H9 (cell line): Measurements from ENCODE around the gene C16orf90. TPM values are rescaled to one million over a fixed set of nuclear protein-coding genes. Genes with fewer than 3 reads are reported as not detected.

Experiments used
- DNase-seq: peaks from one replicate; pipeline ENCODE4 v3.0.0-alpha.2; 2017
- H2AFZ ChIP-seq: one replicate; pipeline ENCODE4 v1.6.1; 2013; ENCODE audit warnings: mild to moderate bottlenecking, low read length, control low read depth, moderate library complexity
- H2AK5ac ChIP-seq: 2 replicates; pipeline ENCODE4 v1.6.1; 2013; ENCODE audit warnings: low read length, control low read depth, mixed read lengths; ENCODE audit not compliant: insufficient read length
- H2BK120ac ChIP-seq: one replicate; pipeline ENCODE4 v1.6.1; 2013; ENCODE audit warnings: low read depth, mild to moderate bottlenecking, low read length, control low read depth, inconsistent platforms; ENCODE audit not compliant: poor library complexity, severe bottlenecking
- H2BK12ac ChIP-seq: 2 replicates; pipeline ENCODE4 v1.6.1; 2013; ENCODE audit warnings: low read length, control low read depth, mixed read lengths, low read depth; ENCODE audit not compliant: insufficient read length
- H2BK15ac ChIP-seq: 2 replicates; pipeline ENCODE4 v1.6.1; 2013; ENCODE audit warnings: low read depth, low read length, control low read depth
- H2BK20ac ChIP-seq: one replicate; pipeline ENCODE4 v1.6.1; 2013; ENCODE audit warnings: low read depth, mild to moderate bottlenecking, low read length, control low read depth, inconsistent platforms; ENCODE audit not compliant: poor library complexity, severe bottlenecking
- H2BK5ac ChIP-seq: 2 replicates; pipeline ENCODE4 v1.6.1; 2013; ENCODE audit warnings: low read length, control low read depth, mixed read lengths; ENCODE audit not compliant: insufficient read length
- H3K14ac ChIP-seq: 2 replicates; pipeline ENCODE4 v1.6.1; 2013; ENCODE audit warnings: low read length, control low read depth; ENCODE audit not compliant: insufficient read depth
- H3K18ac ChIP-seq: 2 replicates; pipeline ENCODE4 v1.6.1; 2013; ENCODE audit warnings: low read depth, mild to moderate bottlenecking, mixed read lengths, low read length, control low read depth; ENCODE audit not compliant: insufficient read length
- H3K23ac ChIP-seq: 2 replicates; pipeline ENCODE4 v1.6.1; 2013; ENCODE audit warnings: low read length, control low read depth, mixed read lengths, low read depth; ENCODE audit not compliant: insufficient read length
- H3K23me2 ChIP-seq: 2 replicates; pipeline ENCODE4 v1.6.1; 2013; ENCODE audit warnings: low read depth, mild to moderate bottlenecking, mixed read lengths, low read length, control low read depth; ENCODE audit not compliant: insufficient read length, poor library complexity, severe bottlenecking
- H3K27ac ChIP-seq: 2 replicates; pipeline ENCODE4 v1.5.1; 2013; ENCODE audit warnings: low read length, control low read depth, mixed read lengths, low read depth; ENCODE audit not compliant: insufficient read length
- H3K27me3 ChIP-seq: 2 replicates; pipeline ENCODE4 v1.6.1; 2013; ENCODE audit warnings: low read length, control low read depth, inconsistent platforms; ENCODE audit not compliant: insufficient read depth
- H3K4ac ChIP-seq: 2 replicates; pipeline ENCODE4 v1.6.1; 2013; ENCODE audit warnings: low read depth, mild to moderate bottlenecking, control low read depth, inconsistent platforms, low read length, moderate library complexity
- H3K4me1 ChIP-seq: 2 replicates; pipeline ENCODE4 v1.6.1; 2013; ENCODE audit warnings: low read length, control low read depth, inconsistent platforms; ENCODE audit not compliant: insufficient read depth
- H3K4me2 ChIP-seq: 2 replicates; pipeline ENCODE4 v1.6.1; 2013; ENCODE audit warnings: low read length, control low read depth, mixed read lengths; ENCODE audit not compliant: insufficient read length, insufficient read depth
- H3K56ac ChIP-seq: 2 replicates; pipeline ENCODE4 v1.6.1; 2013; ENCODE audit warnings: low read depth, mild to moderate bottlenecking, mixed read lengths, low read length, control low read depth; ENCODE audit not compliant: insufficient read length
- H3K79me1 ChIP-seq: 2 replicates; pipeline ENCODE4 v1.6.1; 2013; ENCODE audit warnings: low read depth, mild to moderate bottlenecking, moderate library complexity, low read length, control low read depth, inconsistent platforms; ENCODE audit not compliant: insufficient read depth, poor library complexity, severe bottlenecking
- H3K79me2 ChIP-seq: 2 replicates; pipeline ENCODE4 v1.6.1; 2013; ENCODE audit warnings: low read length, control low read depth, inconsistent platforms; ENCODE audit not compliant: insufficient read depth
- H3K9ac ChIP-seq: 2 replicates; pipeline ENCODE4 v1.6.1; 2013; ENCODE audit warnings: low read length, control low read depth, mixed read lengths; ENCODE audit not compliant: insufficient read length; ENCODE audit errors: extremely low read depth
- H3K9me3 ChIP-seq: one replicate; pipeline ENCODE4 v1.6.1; 2013; ENCODE audit warnings: low read depth, low read length, inconsistent platforms; ENCODE audit not compliant: control insufficient read depth
- H3T11ph ChIP-seq: one replicate; pipeline ENCODE4 v1.6.1; 2013; ENCODE audit warnings: mild to moderate bottlenecking, low read length, control low read depth, inconsistent platforms
- H4K20me1 ChIP-seq: one replicate; pipeline ENCODE4 v1.6.1; 2013; ENCODE audit not compliant: control insufficient read depth, insufficient read length, insufficient read depth
- H4K5ac ChIP-seq: 2 replicates; pipeline ENCODE4 v1.6.1; 2013; ENCODE audit warnings: low read depth, mild to moderate bottlenecking, mixed read lengths, low read length, control low read depth; ENCODE audit not compliant: insufficient read length
- H4K8ac ChIP-seq: replicated peaks from 2 replicates; pipeline ENCODE4 v1.6.1; 2013; ENCODE audit warnings: low read length, control low read depth, mixed read lengths, low read depth; ENCODE audit not compliant: insufficient read length
- H4K91ac ChIP-seq: 2 replicates; pipeline ENCODE4 v1.6.1; 2013; ENCODE audit warnings: low read depth, mild to moderate bottlenecking, moderate library complexity, mixed read lengths, low read length, control low read depth; ENCODE audit not compliant: insufficient read length
- H3K27ac Mint-ChIP-seq, 3 experiments: 2 replicates in 2 of 3; 3 replicates in 1 of 3; pipeline ENCODE4 v1.8.0; 2020 to 2021; ENCODE audit warnings: mixed read lengths in 3 of 3, mild to moderate bottlenecking in 1 of 3, moderate library complexity in 1 of 3
- H3K27me3 Mint-ChIP-seq: 2 replicates; pipeline ENCODE4 v1.8.0; 2021; ENCODE audit warnings: low read depth, mild to moderate bottlenecking, moderate library complexity, mixed read lengths
- H3K36me3 Mint-ChIP-seq, 3 experiments: 2 replicates in 2 of 3; 3 replicates in 1 of 3; pipeline ENCODE4 v1.8.0; 2020 to 2021; ENCODE audit warnings: low read depth in 3 of 3, mixed read lengths in 3 of 3; ENCODE audit not compliant: insufficient read depth in 1 of 3
- H3K4me1 Mint-ChIP-seq, 2 experiments: 2 replicates each; pipeline ENCODE4 v1.8.0; 2020; ENCODE audit warnings: mixed read lengths in 2 of 2
- H3K4me3 Mint-ChIP-seq, 2 experiments: 2 replicates in 1 of 2; 3 replicates in 1 of 2; pipeline ENCODE4 v1.8.0; 2020 to 2021; ENCODE audit warnings: mild to moderate bottlenecking in 2 of 2, mixed read lengths in 2 of 2, moderate library complexity in 1 of 2
- H3K9me3 Mint-ChIP-seq, 2 experiments: 2 replicates in 1 of 2; 3 replicates in 1 of 2; pipeline ENCODE4 v1.8.0; 2020; ENCODE audit warnings: mild to moderate bottlenecking in 2 of 2, mixed read lengths in 2 of 2, moderate library complexity in 1 of 2
- total RNA-seq: library from RNA; stranded (reverse); gene quantifications from 2 replicates; pipeline ENCODE4 v1.2.1, GENCODE V29; 2021
- TF ChIP-seq, protein P1 (sequence below): fragments of 200-600 bp; sonication (generic); conservative IDR thresholded peaks from 3 replicates; pipeline ENCODE4 v1.8.0; 2021; ENCODE audit warnings: antibody characterized with exemption, mild to moderate bottlenecking

C16orf90 gene
- total RNA-seq, 1 experiment from 2014 or later, result not detected

DNA sequence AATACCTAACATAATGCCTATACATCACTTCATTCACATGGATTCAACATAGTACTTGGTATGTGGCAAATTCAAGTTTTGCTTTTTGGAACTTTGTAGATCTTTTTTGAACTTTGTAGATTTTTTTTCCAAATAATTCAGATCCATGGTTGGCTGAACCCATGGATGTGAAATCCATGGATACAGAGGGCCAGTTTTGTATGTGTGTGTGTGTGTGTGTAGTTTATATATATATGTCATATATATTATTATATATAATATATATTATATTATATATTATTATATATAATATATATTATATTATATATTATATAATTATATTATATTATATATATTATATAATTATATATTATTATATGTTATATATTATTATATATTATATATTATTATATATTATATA, 33.9 kb upstream of the C16orf90 start:
- no peak overlapping the region for H3K23ac ChIP-seq
- no peak for DNase-seq
- Mint-ChIP-seq H3K4me3 (no peak overlapping the region), H3K9me3 (peaks cover 16 to 17% of the 10 kb centered on the region in 2 experiments; a peak in 4 of 5 replicates), H3K27me3 (no peaks in the 10 kb centered on the region), H3K27ac (no peak overlapping the region), H3K36me3 (peaks cover 44 to 54% (median 53%) of the 10 kb centered on the region in 3 experiments), H3K4me1 (no peaks in the 10 kb centered on the region)
- no peaks in the 10 kb centered on the region for H4K20me1 ChIP-seq
- no peaks in the 10 kb centered on the region for H3K79me1 ChIP-seq
- H3K4me2 ChIP-seq, result no peak overlapping the region
- TF ChIP-seq, protein P1, sequence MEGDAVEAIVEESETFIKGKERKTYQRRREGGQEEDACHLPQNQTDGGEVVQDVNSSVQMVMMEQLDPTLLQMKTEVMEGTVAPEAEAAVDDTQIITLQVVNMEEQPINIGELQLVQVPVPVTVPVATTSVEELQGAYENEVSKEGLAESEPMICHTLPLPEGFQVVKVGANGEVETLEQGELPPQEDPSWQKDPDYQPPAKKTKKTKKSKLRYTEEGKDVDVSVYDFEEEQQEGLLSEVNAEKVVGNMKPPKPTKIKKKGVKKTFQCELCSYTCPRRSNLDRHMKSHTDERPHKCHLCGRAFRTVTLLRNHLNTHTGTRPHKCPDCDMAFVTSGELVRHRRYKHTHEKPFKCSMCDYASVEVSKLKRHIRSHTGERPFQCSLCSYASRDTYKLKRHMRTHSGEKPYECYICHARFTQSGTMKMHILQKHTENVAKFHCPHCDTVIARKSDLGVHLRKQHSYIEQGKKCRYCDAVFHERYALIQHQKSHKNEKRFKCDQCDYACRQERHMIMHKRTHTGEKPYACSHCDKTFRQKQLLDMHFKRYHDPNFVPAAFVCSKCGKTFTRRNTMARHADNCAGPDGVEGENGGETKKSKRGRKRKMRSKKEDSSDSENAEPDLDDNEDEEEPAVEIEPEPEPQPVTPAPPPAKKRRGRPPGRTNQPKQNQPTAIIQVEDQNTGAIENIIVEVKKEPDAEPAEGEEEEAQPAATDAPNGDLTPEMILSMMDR, result no peak
- no peaks in the 10 kb centered on the region for H3K4me1 ChIP-seq
- H2BK5ac ChIP-seq, result no peak overlapping the region
- H2BK12ac ChIP-seq, result no peak overlapping the region
- no peaks in the 10 kb centered on the region for H3K27me3 ChIP-seq
- H2AFZ ChIP-seq, result no peak overlapping the region
- H2BK20ac ChIP-seq, result no peak overlapping the region
- no peak overlapping the region for H4K91ac ChIP-seq
- no peak overlapping the region for H4K8ac ChIP-seq
- H3K79me2 ChIP-seq, result no peaks in the 10 kb centered on the region
- H3K18ac ChIP-seq, result no peak overlapping the region
- H2AK5ac ChIP-seq, result no peak overlapping the region
- H3T11ph ChIP-seq, result no peak overlapping the region
- H3K23me2 ChIP-seq, result no peaks in the 10 kb centered on the region
- H3K9ac ChIP-seq, result no peak overlapping the region
- H3K27ac ChIP-seq, result no peak overlapping the region
- H3K14ac ChIP-seq, result no peak overlapping the region
- no peaks in the 10 kb centered on the region for H3K9me3 ChIP-seq
- no peak overlapping the region for H3K4ac ChIP-seq
- no peak overlapping the region for H3K56ac ChIP-seq
- no peak overlapping the region for H4K5ac ChIP-seq
- no peak overlapping the region for H2BK15ac ChIP-seq
- H2BK120ac ChIP-seq, result no peak overlapping the region
